ENCODE measurements around the gene HUS1. TPM values are rescaled to one million over a fixed set of nuclear protein-coding genes. Genes with fewer than 3 reads are reported as not detected.

The HUS1 gene
- total and polyA plus RNA-seq, 2 of the 4 experiments (the other 2 are of a cell fraction), result 16.2 to 18.3 TPM

DNA sequence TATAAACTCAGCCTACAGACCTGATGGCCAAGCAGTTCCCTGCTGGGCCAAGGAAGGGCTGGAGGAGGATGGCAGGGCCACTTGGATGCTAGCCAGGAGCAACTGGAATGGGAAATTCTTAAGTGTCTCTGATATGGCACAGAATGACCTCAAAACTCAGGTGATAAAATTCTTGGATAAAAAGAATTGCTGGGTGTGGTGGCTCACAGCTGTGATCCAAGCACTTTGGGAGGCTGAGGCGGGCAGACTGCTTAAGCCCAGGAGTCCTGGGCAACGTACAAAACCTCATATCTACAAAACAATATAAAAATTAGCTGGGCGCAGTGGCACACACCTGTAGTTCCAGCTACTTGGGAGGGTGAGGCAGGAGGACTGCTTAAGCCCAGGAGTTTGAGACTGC, 17.2 kb downstream of the HUS1 start:
- peaks cover 15% of the 10 kb centered on the region for H3K9me1 ChIP-seq (ENCODE audit: insufficient read depth, low read length)
- H2BK15ac ChIP-seq (ENCODE audit: low read depth, low read length), result no peak overlapping the region
- no peaks in the 10 kb centered on the region for H3K9me3 ChIP-seq (ENCODE audit: control insufficient read depth, insufficient read depth, low read length)
- intact Hi-C loops (cut with micrococcal nuclease) (loop anchor here (2.0 kb wide), 1 partner anchor 33 kb away; no protein-coding TSS in a partner anchor), dilution Hi-C loops (cut with HindIII; ENCODE audit: low sequenced_read_pairs, unreplicated experiment) (no loop called here), in situ Hi-C loops (cut with MboI; ENCODE audit: low sequenced_read_pairs) (no loop called here)
- no peak for ATAC-seq (ENCODE audit: low read depth)
- CTCF ChIA-PET, result no interaction called here
- no peak overlapping the region for H3K14ac ChIP-seq (replicated peaks; ENCODE audit: low read depth, low read length)
- no peak overlapping the region for H2AFZ ChIP-seq (replicated peaks; ENCODE audit: low read length, poor library complexity)
- peaks cover 12% of the 10 kb centered on the region in 2 experiments for H3K79me1 ChIP-seq (ENCODE audit: low read depth in 1 of 2, low read length in 2 of 2)
- no peak overlapping the region for H3K56ac ChIP-seq (ENCODE audit: extremely low read depth, insufficient read depth, low read length)
- no TSS peak for BruUV-seq (replicated peaks)
- H3K4me3 ChIP-seq (ENCODE audit: insufficient read depth, low read depth, low read length), result no peak overlapping the region
- no peaks in the 10 kb centered on the region for H3K4me1 ChIP-seq (ENCODE audit: control insufficient read depth, insufficient read depth, low read length)
- H3K9ac ChIP-seq (ENCODE audit: low read depth, low read length), result no peak overlapping the region
- TF ChIP-seq FOS (IDR thresholded peaks at IDR 0.05; ENCODE audit: low read depth, low read length), result no peak
- TF ChIP-seq RAD21 (IDR thresholded peaks at IDR 0.05; ENCODE audit: low read length), result no peak
- TF ChIP-seq, protein P1, sequence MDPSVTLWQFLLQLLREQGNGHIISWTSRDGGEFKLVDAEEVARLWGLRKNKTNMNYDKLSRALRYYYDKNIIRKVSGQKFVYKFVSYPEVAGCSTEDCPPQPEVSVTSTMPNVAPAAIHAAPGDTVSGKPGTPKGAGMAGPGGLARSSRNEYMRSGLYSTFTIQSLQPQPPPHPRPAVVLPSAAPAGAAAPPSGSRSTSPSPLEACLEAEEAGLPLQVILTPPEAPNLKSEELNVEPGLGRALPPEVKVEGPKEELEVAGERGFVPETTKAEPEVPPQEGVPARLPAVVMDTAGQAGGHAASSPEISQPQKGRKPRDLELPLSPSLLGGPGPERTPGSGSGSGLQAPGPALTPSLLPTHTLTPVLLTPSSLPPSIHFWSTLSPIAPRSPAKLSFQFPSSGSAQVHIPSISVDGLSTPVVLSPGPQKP (IDR thresholded peaks at IDR 0.05; ENCODE audit: borderline replicate concordance, low read depth, low read length), result no peak
- no peak for TF ChIP-seq POLR2A (IDR thresholded peaks at IDR 0.05; ENCODE audit: low read depth, low read length)
- TF ChIP-seq RCOR1 (IDR thresholded peaks at IDR 0.05; ENCODE audit: insufficient replicate concordance, low read length), result no peak
- no peak for TF ChIP-seq CHD1 (IDR thresholded peaks at IDR 0.05; ENCODE audit: low read depth, low read length)
- TF ChIP-seq SMC3 (IDR thresholded peaks at IDR 0.05; ENCODE audit: low read depth, low read length), result no peak
- no peak for TF ChIP-seq CEBPB (IDR thresholded peaks at IDR 0.05; ENCODE audit: low read depth, low read length)
- TF ChIP-seq RFX5 (IDR thresholded peaks at IDR 0.05; ENCODE audit: low read depth, low read length), result no peak
- TF ChIP-seq MAFK (IDR thresholded peaks at IDR 0.05; ENCODE audit: low read depth, low read length), result no peak
- no peak for TF ChIP-seq BHLHE40 (IDR thresholded peaks at IDR 0.05; ENCODE audit: low read depth, low read length)
- TF ChIP-seq, protein P2, sequence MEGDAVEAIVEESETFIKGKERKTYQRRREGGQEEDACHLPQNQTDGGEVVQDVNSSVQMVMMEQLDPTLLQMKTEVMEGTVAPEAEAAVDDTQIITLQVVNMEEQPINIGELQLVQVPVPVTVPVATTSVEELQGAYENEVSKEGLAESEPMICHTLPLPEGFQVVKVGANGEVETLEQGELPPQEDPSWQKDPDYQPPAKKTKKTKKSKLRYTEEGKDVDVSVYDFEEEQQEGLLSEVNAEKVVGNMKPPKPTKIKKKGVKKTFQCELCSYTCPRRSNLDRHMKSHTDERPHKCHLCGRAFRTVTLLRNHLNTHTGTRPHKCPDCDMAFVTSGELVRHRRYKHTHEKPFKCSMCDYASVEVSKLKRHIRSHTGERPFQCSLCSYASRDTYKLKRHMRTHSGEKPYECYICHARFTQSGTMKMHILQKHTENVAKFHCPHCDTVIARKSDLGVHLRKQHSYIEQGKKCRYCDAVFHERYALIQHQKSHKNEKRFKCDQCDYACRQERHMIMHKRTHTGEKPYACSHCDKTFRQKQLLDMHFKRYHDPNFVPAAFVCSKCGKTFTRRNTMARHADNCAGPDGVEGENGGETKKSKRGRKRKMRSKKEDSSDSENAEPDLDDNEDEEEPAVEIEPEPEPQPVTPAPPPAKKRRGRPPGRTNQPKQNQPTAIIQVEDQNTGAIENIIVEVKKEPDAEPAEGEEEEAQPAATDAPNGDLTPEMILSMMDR (conservative IDR thresholded peaks at IDR 0.05; ENCODE audit: low read depth, low read length), result no peak
- POLR2A ChIA-PET (ENCODE audit: unreplicated experiment), result no interaction called here
- H2BK120ac ChIP-seq (ENCODE audit: low read depth, low read length), result no peak overlapping the region
- no peak overlapping the region for H2BK5ac ChIP-seq (ENCODE audit: low read depth, low read length, poor library complexity, severe bottlenecking)
- H4K20me1 ChIP-seq (ENCODE audit: insufficient read depth, low read length), result no peaks in the 10 kb centered on the region
- no peak overlapping the region for H3K18ac ChIP-seq (ENCODE audit: low read depth, low read length)
- no peak overlapping the region for H3K4ac ChIP-seq (ENCODE audit: low read depth, low read length)
- no peak overlapping the region for H3K23ac ChIP-seq (ENCODE audit: low read depth, low read length)
- no peak overlapping the region for H3K27ac ChIP-seq (ENCODE audit: insufficient read depth, low read length)
- H2BK20ac ChIP-seq (ENCODE audit: low read depth, low read length), result no peak overlapping the region
- H4K5ac ChIP-seq (ENCODE audit: low read depth, low read length), result no peak overlapping the region
- no CpG with 5 or more reads among the region's 3 CpGs for WGBS, 2 experiments (ENCODE audit: extremely low coverage in 2 of 2, insufficient read length in 1 of 2)
- no peak overlapping the region for H4K91ac ChIP-seq (ENCODE audit: insufficient read depth, low read depth, low read length)
- H3K4me2 ChIP-seq (ENCODE audit: low read depth, low read length), result no peak overlapping the region
- no peak overlapping the region for H4K8ac ChIP-seq (ENCODE audit: low read depth in 2 of 2, low read length in 2 of 2)
- H3K27me3 ChIP-seq (ENCODE audit: control insufficient read depth, insufficient read depth, low read length), result no peaks in the 10 kb centered on the region
- DNase-seq, result no peak
- peaks cover 47% of the 10 kb centered on the region for H3K36me3 ChIP-seq (ENCODE audit: control insufficient read depth, insufficient read depth, low read length)
- H2AK9ac ChIP-seq (replicated peaks; ENCODE audit: low read depth, low read length, poor library complexity), result no peak overlapping the region
- no peak overlapping the region for H2AK5ac ChIP-seq (ENCODE audit: low read depth, low read length)
